Erythroblast (primary cell): Measurements from ENCODE around the gene CD7.

ENCODE experiments used
- GATA1 ChIP-seq: IDR thresholded peaks from 2 replicates; pipeline ENCODE4 v1.6.1; 2011; ENCODE audit warnings: low read depth, mild to moderate bottlenecking, control low read depth, low read length, moderate library complexity
- POLR2A ChIP-seq: IDR thresholded peaks from 2 replicates; pipeline ENCODE4 v1.6.1; 2011; ENCODE audit warnings: mild to moderate bottlenecking, low read length

DNA sequence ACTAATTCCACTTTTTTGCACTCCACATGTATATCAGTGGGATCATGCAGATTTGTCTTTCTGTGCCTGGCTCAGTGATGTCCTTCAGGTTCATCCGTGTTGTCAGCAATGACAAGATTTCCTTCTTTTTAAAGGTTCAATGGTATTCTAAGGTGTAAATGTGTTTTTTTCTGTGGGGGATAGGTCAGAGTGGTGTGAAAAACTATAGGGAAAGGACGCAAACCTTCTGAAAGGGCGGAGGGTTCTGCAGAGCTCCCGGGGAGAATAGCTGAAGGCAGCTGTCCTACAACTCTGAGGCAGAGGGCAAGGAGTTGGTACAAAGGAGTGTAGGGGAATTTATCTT is 22.0 kb downstream of the CD7 start:
- no peak for TF ChIP-seq POLR2A
- no peak for TF ChIP-seq GATA1
